Measurements from ENCODE around the gene LGMN. TPM values are rescaled to one million over a fixed set of nuclear protein-coding genes. Genes with fewer than 3 reads are reported as not detected.
"Not testable (repeated sequence)": the region's sequence is repeated elsewhere in the genome, so short reads cannot be mapped to it uniquely, and the experiment has no call there.

LGMN gene
- total RNA-seq, 1 experiment from 2014 or later = 48.8 TPM

- CTCF ChIA-PET = no interaction called here
- intact Hi-C loops (cut with micrococcal nuclease; ENCODE audit: unreplicated experiment) = no loop called here
- H3K4me2 ChIP-seq = no peak overlapping the region
- TF ChIP-seq CTCF (conservative IDR thresholded peaks at IDR 0.05) (no peak), EZH2 (IDR thresholded peaks at IDR 0.05; ENCODE audit: low read depth) (no peak)
- H2AFZ ChIP-seq = no peak overlapping the region
- no peaks in the 10 kb centered on the region for H3K9me2 ChIP-seq (ENCODE audit: insufficient read depth)
- no peaks in the 10 kb centered on the region for H3K36me3 ChIP-seq (ENCODE audit: low read depth)
- no peak overlapping the region for H3K27ac ChIP-seq
- DNase-seq = no peak
- BruUV-seq (replicated peaks) = no TSS peak
- no peaks in the 10 kb centered on the region for H3F3A ChIP-seq (ENCODE audit: insufficient read depth, low read depth)
- H3K9me3 ChIP-seq (ENCODE audit: insufficient read depth, low read depth) = no peaks in the 10 kb centered on the region
- H3K27me3 ChIP-seq (ENCODE audit: insufficient read depth, low read depth) = no peaks in the 10 kb centered on the region
- H3K4me1 ChIP-seq (replicated peaks; ENCODE audit: insufficient read depth) = peaks cover 5% of the 10 kb centered on the region; the same call in 1 of the 2 replicates
- H4K20me1 ChIP-seq (ENCODE audit: insufficient read depth) = no peaks in the 10 kb centered on the region
- H3K4me3 ChIP-seq = no peak overlapping the region
- H3K79me2 ChIP-seq (ENCODE audit: low read depth) = no peaks in the 10 kb centered on the region
- POLR2A ChIA-PET (ENCODE audit: unreplicated experiment) = no interaction called here
Measured at GRCh38 chr14:92754966-92755365, 6.5 kb upstream of the LGMN start.

GRCh38 chr14:92753250-92753649, 4.8 kb upstream of the LGMN start:
- POLR2A ChIA-PET (ENCODE audit: unreplicated experiment) = no interaction called here
- H3K4me2 ChIP-seq = no peak overlapping the region
- no peak overlapping the region for H2AFZ ChIP-seq
- CTCF ChIA-PET = no interaction called here
- H3K79me2 ChIP-seq (ENCODE audit: low read depth) = 0 out of 2 replicates have a peak, but pooled peaks cover under 1% of the 10 kb centered on the region
- no peak for DNase-seq
- intact Hi-C loops (cut with micrococcal nuclease; ENCODE audit: unreplicated experiment) = no loop called here
- no peaks in the 10 kb centered on the region for H3F3A ChIP-seq (ENCODE audit: insufficient read depth, low read depth)
- H3K4me1 ChIP-seq (replicated peaks; ENCODE audit: insufficient read depth) = peaks cover 5% of the 10 kb centered on the region
- H3K27me3 ChIP-seq (ENCODE audit: insufficient read depth, low read depth) = no peaks in the 10 kb centered on the region
- H4K20me1 ChIP-seq (ENCODE audit: insufficient read depth) = no peaks in the 10 kb centered on the region
- H3K27ac ChIP-seq = no peak overlapping the region
- no peak for TF ChIP-seq CTCF (conservative IDR thresholded peaks at IDR 0.05)
- TF ChIP-seq EZH2 (IDR thresholded peaks at IDR 0.05; ENCODE audit: low read depth) = no peak
- no peaks in the 10 kb centered on the region for H3K9me2 ChIP-seq (ENCODE audit: insufficient read depth)
- no peaks in the 10 kb centered on the region for H3K36me3 ChIP-seq (ENCODE audit: low read depth)
- no TSS peak for BruUV-seq (replicated peaks)
- no peak overlapping the region for H3K4me3 ChIP-seq
- H3K9me3 ChIP-seq (ENCODE audit: insufficient read depth, low read depth) = no peaks in the 10 kb centered on the region

- no peaks in the 10 kb centered on the region for H3K9me2 ChIP-seq (ENCODE audit: insufficient read depth)
- no peaks in the 10 kb centered on the region for H3F3A ChIP-seq (ENCODE audit: insufficient read depth, low read depth)
- H3K36me3 ChIP-seq (ENCODE audit: low read depth) = no peaks in the 10 kb centered on the region
- H4K20me1 ChIP-seq (ENCODE audit: insufficient read depth) = no peaks in the 10 kb centered on the region
- DNase-seq = no peak
- H3K27me3 ChIP-seq (ENCODE audit: insufficient read depth, low read depth) = no peaks in the 10 kb centered on the region
- H3K4me1 ChIP-seq (replicated peaks; ENCODE audit: insufficient read depth) = peaks cover 13% of the 10 kb centered on the region
- H3K4me2 ChIP-seq = no peak overlapping the region
- no peak overlapping the region for H3K4me3 ChIP-seq
- ChIA-PET POLR2A (ENCODE audit: unreplicated experiment) (interaction anchor here (0.6 kb wide), 1 partner anchor 32 kb away, joined by 9 read pairs; no protein-coding TSS in a partner anchor), CTCF (no interaction called here)
- no TSS peak for BruUV-seq (replicated peaks)
- no peak overlapping the region for H3K27ac ChIP-seq
- H3K79me2 ChIP-seq (ENCODE audit: low read depth) = peaks cover 14% of the 10 kb centered on the region
- intact Hi-C loops (cut with micrococcal nuclease; ENCODE audit: unreplicated experiment) = no loop called here
- no peak for TF ChIP-seq EZH2 (IDR thresholded peaks at IDR 0.05; ENCODE audit: low read depth)
- H3K9me3 ChIP-seq (ENCODE audit: insufficient read depth, low read depth) = no peaks in the 10 kb centered on the region
- H2AFZ ChIP-seq = no peak overlapping the region
Measured at GRCh38 chr14:92751819-92752218, 3.4 kb upstream of the LGMN start.

- TF ChIP-seq EZH2 (IDR thresholded peaks at IDR 0.05; ENCODE audit: low read depth) = no peak
- TF ChIP-seq CTCF (conservative IDR thresholded peaks at IDR 0.05) = no peak
Measured at GRCh38 chr14:92750994-92751400, 2.6 kb upstream of the LGMN start.

GRCh38 chr14:92750222-92750728, 1.8 kb upstream of the LGMN start:
- H2AFZ ChIP-seq; H3K27me3 ChIP-seq (ENCODE audit: insufficient read depth, low read depth); H3K27ac ChIP-seq; intact Hi-C loops (cut with micrococcal nuclease; ENCODE audit: unreplicated experiment); H3K36me3 ChIP-seq (ENCODE audit: low read depth); BruUV-seq (replicated peaks); POLR2A ChIA-PET (ENCODE audit: unreplicated experiment); CTCF ChIA-PET; DNase-seq; H3F3A ChIP-seq (ENCODE audit: insufficient read depth, low read depth); H3K9me3 ChIP-seq (ENCODE audit: insufficient read depth, low read depth); H3K9me2 ChIP-seq (ENCODE audit: insufficient read depth); H4K20me1 ChIP-seq (ENCODE audit: insufficient read depth); H3K4me3 ChIP-seq; H3K4me2 ChIP-seq: not testable (repeated sequence)
- Histone ChIP-seq H3K4me1 (replicated peaks; ENCODE audit: insufficient read depth) (peaks cover 13% of the 10 kb centered on the region), H3K79me2 (ENCODE audit: low read depth) (peaks cover 26% of the 10 kb centered on the region)

More at GRCh38 chr14:92750994-92751400, 2.6 kb upstream of the LGMN start:
- Histone ChIP-seq H3K27me3 (ENCODE audit: insufficient read depth, low read depth) (no peaks in the 10 kb centered on the region), H3K4me3 (no peak overlapping the region), H3K9me2 (ENCODE audit: insufficient read depth) (no peaks in the 10 kb centered on the region), H3F3A (ENCODE audit: insufficient read depth, low read depth) (no peaks in the 10 kb centered on the region; the same call in 1 of the 2 replicates), H3K36me3 (ENCODE audit: low read depth) (no peaks in the 10 kb centered on the region), H3K27ac (no peak overlapping the region), H2AFZ (no peak overlapping the region), H3K9me3 (ENCODE audit: insufficient read depth, low read depth) (no peaks in the 10 kb centered on the region), H3K4me2 (no peak overlapping the region), H3K79me2 (ENCODE audit: low read depth) (peaks cover 21% of the 10 kb centered on the region), H4K20me1 (ENCODE audit: insufficient read depth) (no peaks in the 10 kb centered on the region), H3K4me1 (replicated peaks; ENCODE audit: insufficient read depth) (peaks cover 13% of the 10 kb centered on the region)
- ChIA-PET CTCF (no interaction called here), POLR2A (ENCODE audit: unreplicated experiment) (no interaction called here)
- intact Hi-C loops (cut with micrococcal nuclease; ENCODE audit: unreplicated experiment) = no loop called here
- DNase-seq = no peak
- no TSS peak for BruUV-seq (replicated peaks)

All from PC-9 (cell line).